ENCODE results near the gene SMC1B.

- TF ChIP-seq, protein P1, sequence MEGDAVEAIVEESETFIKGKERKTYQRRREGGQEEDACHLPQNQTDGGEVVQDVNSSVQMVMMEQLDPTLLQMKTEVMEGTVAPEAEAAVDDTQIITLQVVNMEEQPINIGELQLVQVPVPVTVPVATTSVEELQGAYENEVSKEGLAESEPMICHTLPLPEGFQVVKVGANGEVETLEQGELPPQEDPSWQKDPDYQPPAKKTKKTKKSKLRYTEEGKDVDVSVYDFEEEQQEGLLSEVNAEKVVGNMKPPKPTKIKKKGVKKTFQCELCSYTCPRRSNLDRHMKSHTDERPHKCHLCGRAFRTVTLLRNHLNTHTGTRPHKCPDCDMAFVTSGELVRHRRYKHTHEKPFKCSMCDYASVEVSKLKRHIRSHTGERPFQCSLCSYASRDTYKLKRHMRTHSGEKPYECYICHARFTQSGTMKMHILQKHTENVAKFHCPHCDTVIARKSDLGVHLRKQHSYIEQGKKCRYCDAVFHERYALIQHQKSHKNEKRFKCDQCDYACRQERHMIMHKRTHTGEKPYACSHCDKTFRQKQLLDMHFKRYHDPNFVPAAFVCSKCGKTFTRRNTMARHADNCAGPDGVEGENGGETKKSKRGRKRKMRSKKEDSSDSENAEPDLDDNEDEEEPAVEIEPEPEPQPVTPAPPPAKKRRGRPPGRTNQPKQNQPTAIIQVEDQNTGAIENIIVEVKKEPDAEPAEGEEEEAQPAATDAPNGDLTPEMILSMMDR (IDR thresholded peaks at IDR 0.05) = no peak
- TF ChIP-seq POLR2A (IDR thresholded peaks at IDR 0.05) = no peak
These were observed 8.1 kb upstream of the SMC1B start for GRCh38 chr22:45421349-45422055.

Data from thyroid gland (tissue), 4 donors.